ENCODE data around the gene PACS2.

DNA sequence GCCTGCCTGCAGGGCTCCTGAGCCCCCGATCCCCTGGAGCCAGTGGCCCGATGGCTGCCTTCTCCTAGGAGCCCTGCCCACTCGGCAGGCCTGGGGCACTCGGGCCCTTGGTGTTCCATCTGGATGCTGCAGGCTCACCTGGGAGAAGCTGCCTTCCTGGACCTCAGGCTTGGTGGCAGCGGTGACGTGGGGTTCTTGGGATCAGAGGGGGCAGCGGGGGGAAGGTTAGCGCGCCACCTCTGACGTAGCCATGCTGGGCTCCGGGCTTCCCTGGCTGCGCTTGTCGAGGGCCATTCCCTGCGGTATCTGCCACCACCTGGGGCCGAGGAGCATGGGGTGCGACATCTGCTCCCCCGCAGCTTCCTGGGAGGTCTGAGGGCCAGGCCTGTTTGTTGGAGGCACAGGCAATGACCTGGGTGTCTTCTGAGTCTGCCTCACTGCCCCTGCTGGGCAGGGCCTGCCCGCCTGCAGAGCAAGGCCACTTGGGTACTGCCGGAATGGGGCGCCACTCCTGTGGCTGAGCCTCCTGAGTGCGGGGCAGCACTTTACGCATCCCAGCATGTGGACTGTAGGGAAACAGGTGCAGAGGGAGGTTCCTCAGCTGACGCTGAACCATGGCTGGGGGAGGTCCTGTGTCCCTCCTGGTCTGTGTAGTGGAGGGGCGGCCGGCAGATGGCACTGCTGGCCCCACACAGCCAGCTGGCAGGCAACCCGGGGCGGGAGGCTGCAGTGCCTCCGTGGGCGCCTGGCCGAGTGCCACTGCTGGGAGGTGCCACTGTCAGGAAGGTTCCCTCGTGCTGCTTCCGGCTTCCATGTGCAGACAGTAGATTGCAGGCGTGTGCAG is 125.4 kb downstream of the PACS2 start:
- TF ChIP-seq, protein P1, sequence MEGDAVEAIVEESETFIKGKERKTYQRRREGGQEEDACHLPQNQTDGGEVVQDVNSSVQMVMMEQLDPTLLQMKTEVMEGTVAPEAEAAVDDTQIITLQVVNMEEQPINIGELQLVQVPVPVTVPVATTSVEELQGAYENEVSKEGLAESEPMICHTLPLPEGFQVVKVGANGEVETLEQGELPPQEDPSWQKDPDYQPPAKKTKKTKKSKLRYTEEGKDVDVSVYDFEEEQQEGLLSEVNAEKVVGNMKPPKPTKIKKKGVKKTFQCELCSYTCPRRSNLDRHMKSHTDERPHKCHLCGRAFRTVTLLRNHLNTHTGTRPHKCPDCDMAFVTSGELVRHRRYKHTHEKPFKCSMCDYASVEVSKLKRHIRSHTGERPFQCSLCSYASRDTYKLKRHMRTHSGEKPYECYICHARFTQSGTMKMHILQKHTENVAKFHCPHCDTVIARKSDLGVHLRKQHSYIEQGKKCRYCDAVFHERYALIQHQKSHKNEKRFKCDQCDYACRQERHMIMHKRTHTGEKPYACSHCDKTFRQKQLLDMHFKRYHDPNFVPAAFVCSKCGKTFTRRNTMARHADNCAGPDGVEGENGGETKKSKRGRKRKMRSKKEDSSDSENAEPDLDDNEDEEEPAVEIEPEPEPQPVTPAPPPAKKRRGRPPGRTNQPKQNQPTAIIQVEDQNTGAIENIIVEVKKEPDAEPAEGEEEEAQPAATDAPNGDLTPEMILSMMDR (conservative IDR thresholded peaks at IDR 0.05 in 1 of 2, IDR thresholded peaks at IDR 0.05 in 1 of 2; ENCODE audit: extremely low read depth in 1 of 2, insufficient read depth in 1 of 2, low read depth in 1 of 2, low read length in 2 of 2) = peak; percentile 24 to 48
- no peak for TF ChIP-seq EZH2 (IDR thresholded peaks at IDR 0.05; ENCODE audit: borderline replicate concordance, low read length)
